Astrocyte of the hippocampus (primary cell): ENCODE measurements around the gene COL4A2.

Experiments
- DNase-seq: peaks from one replicate; pipeline ENCODE4 v3.0.0; 2011; ENCODE audit warnings: low read depth, low spot score

The COL4A2 gene

GRCh38 chr13:110455444-110455843, 148.4 kb downstream of the COL4A2 start:
- DNase-seq: no peak

DNA sequence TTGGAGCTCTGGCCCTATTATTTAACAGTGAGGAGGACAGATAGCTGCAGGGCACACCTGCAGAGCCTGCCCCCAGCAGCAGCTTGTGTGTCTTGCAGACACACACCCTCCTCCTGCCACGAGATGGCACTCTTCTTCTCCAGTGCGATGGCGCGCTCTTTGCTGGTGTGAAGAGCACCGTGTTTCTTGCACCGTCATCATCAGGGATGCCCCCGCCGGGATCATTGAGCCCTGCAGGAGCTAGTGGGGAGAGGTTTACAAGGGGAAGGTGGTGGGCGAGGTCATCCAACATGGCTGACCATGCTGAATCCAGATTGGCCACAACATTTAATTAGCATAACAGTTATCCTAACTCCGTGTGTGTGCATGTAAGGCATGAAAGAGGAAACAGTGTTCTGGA, 148.9 kb downstream of the COL4A2 start:
- peak; percentile 82 for DNase-seq

DNA sequence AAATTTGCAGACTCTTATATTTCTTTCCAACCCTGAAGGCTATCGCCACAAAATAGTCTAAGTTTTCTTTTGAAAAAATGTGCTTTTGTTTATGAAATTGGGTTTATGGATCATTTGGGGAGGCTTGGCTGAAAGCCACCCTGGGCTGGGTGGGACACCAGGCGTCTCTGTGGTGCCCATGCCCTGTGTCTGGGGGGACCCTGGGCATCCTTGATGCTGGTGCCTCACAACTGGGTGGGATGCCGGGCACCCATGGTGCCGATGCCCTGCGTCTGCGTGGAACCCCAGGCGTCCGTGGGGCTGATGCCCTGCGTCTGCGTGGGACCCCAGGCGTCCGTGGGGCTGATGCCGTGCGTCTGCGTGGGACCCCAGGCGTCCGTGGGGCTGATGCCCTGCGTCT, 149.5 kb downstream of the COL4A2 start:
- DNase-seq: no peak

DNA sequence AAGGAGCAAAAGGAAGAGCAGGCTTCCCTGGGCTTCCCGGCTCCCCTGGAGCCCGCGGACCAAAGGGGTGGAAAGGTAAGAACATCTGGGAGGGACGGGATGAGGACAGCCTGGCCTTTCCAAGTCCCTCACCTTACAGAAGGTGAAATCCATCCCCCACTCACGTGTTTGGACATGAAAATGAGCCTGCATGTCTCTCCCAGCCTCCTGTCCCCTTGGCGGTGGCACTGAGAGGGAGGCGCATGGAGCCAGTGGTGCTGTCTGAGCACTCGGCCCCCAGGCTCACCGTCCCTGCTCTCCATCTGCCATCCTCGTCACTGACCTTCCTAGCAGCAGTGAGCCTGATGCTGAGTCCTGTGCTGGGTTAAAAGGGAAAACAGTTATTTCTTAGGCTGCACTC, 150.3 kb downstream of the COL4A2 start:
- no peak for DNase-seq

- DNase-seq: no peak
Measured at GRCh38 chr13:110458017-110458416, 150.9 kb downstream of the COL4A2 start.

- no peak for DNase-seq
Measured at GRCh38 chr13:110458594-110459365, 151.7 kb downstream of the COL4A2 start.

DNA sequence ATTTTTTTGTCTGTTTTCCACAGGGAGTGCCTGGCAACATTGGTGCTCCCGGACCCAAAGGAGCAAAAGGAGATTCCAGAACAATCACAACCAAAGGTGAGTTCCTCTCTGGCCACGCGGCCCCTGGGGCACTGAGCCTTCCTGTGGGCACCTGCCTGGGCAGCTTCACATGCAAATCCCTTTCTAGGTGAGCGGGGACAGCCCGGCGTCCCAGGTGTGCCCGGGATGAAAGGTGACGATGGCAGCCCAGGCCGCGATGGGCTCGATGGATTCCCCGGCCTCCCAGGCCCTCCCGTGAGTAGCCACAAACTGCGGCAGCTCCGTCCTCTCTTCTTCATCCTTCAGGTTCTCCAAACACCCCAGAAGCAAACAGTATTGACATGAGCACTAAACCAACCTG, 155.0 kb downstream of the COL4A2 start:
- DNase-seq: no peak

DNA sequence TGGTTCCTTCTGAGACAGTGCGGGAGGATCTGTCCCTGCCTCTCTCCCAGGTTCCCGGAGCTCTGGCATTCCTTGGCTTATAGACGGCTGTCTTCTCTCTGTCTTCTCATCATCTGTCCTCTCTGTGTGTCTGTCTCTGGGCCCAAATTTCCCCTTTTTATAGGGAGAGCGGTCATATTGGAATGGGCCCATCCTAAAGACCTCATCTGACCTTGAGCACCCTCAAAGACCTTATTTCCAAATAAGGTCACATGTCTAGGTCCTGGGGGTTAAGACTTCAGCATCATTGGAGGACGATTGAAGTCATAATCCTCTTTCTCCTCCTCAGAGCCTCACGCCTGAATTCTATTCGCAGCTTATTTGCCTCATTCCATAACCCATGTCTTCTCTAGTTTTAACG, 156.1 kb downstream of the COL4A2 start:
- no peak for DNase-seq

DNA sequence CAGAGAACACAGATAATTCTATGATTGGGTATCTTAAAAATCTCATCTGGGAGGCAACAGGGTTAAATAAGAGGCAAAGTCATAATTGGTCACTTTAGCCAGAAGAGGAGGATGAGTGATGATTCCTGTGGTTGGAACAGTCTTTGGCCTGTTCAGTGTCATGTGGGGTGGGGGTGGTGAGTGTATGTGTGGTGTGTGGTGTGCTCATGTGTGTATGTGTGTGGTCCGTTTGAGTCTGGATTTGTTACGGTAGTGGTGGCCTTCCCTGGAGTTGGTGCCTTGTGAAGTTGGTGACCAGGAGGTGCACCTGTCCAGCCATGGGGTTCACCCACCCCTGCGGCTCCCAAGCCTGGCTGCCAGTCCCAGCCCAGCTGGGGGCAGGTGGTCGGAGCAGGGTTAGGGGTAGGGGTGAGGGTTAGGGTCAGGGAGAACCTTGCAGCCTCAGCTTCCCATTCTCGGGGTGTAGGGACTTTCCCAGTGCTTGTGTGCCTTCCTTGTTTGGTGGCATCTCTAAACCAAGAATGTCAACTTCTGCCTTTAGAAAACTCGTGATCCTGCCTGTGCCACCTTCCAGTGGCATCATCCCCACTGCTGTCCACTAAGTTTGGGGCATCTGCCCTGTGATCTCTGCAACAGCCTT, 156.9 kb downstream of the COL4A2 start:
- no peak for DNase-seq

- no peak for DNase-seq
Measured at GRCh38 chr13:110464556-110465333, 157.7 kb downstream of the COL4A2 start.

DNA sequence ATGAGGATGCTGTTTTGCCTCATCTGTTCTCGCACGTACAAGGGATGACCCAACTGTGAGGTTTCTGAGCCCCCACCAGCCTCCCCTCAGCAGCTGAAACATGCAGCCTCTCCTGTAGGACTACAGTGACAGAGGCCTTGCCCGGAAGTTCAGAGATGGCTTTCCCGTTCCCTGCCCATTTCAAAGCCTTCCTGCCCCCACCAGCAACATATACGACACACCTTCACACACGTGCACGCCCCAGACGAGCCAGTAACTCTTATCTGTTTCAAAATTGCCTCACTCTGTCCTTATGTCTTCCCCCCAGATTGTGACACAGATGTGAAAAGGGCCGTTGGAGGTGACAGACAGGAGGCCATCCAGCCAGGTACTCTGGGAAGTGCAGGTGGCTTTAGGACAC, 158.6 kb downstream of the COL4A2 start:
- DNase-seq: no peak

GRCh38 chr13:110466266-110466915, 159.3 kb downstream of the COL4A2 start:
- no peak for DNase-seq

DNA sequence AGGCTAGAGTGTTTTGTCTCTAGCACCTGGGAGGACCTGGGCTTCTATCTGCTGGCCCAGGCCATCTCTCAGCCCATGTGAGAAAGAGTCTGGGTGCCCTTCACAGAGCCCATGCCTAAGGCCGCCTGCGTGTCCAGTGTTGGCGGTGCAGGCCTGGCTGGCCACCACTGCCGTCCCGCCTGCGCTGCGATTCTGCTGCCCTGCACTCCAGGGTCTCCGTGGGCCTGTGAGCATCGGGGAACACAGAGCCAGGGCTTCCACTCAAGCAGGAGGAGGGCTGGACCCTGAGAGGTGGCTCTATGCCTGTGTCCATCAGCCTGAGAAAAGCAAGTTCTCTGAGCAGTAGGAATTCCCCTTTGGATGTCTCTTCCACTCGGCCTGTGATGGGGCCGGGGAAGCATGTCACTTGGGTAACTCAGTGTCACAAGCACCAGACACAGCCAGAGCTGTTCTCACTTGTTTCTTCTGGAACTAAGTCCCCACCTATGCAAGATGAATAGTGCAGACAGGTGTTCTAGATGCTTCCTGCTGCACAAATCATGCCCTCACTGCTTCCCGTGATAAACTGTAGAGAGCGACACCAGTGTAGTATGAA, 160.5 kb downstream of the COL4A2 start:
- DNase-seq: no peak

DNA sequence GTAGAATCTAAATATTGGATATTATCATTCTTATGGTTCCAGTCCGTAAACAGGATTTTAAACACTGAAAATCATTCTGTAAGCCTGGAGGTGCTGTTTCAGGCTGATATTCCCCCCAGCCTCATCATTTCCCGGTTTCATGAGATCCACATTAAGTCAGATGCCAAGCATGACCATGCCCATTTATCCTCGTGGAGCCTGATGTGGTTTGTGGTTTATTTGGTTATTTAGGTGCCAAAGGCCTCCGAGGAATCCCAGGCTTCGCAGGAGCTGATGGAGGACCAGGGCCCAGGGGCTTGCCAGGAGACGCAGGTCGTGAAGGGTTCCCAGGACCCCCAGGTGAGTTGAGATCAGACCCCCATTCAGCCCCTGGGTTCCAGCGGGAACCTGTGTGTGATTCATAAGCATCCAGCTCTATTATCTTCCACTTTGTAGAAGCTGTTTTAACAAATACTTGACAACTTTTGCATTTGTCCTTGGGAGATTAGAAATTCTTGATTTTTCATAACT, 162.0 kb downstream of the COL4A2 start:
- peak; percentile 79 for DNase-seq

GRCh38 chr13:110469597-110469996, 162.5 kb downstream of the COL4A2 start:
- DNase-seq: no peak

- DNase-seq: no peak
Measured at GRCh38 chr13:110470272-110471009, 163.4 kb downstream of the COL4A2 start.

DNA sequence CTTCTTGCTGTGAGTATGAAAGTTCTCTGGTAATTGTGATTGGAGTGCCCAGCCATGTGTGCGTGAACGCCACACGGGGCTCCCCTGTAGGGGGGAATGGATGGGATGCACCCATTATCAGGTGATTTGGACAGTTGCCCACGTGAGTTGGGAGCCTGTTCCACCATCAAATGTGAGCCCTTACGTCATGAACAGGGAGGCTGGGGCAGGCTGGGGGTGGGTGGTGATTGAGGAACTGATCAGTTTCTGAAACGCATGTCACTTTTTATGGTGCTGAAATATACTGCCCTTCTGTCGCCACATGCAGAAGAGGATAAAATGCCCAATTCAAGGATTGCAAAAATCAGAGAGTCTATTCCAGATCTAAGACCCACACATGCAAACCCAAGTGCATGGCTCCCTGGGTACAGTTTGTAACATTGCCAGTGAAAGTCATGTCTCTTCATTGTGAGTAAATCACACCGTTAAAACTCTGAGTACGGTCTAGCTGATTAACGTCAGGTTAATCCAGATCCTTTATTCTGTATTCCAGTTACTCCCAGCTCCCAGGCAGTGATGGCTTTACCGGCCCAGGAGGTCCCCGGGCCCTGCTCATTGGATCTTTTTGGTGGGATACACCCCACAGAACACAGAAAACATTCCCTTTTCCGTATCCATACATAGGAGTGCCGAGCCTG, 164.2 kb downstream of the COL4A2 start:
- no peak for DNase-seq

DNA sequence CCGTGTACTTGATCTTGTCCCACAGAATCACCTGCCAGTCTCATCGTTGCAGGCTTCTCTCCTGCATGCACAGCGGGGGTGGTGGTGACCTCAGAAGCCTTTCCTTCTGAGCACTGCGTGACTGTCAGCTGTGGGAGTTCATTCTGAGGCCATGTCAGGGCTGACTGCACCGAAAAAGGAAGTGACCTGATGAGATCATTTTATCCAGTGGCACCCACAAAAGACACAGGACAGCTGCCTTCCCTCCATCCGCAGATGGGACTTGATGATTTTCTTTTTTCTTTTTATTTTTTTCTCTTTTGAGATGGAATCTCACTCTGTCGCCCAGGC, 164.7 kb downstream of the COL4A2 start:
- no peak for DNase-seq

- no peak for DNase-seq
Measured at GRCh38 chr13:110472904-110473563, 165.9 kb downstream of the COL4A2 start.

DNA sequence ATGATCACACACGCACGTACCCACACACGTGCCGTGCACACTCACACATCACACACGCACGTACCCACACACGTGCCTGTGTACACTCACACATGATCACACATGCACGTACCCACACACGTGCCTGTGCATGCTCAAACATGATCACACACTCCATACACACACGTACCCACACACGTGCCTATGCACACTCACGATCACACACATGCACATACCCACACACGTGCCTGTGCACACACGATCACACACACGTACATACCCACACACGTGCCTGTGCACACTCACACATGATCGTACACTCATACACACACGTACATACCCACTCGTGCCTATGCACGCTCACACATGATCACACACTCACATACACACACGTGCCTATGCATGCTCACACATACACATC, 167.6 kb downstream of the COL4A2 start:
- DNase-seq: no peak
